K562 (cell line): ENCODE data around the gene CALCOCO2. TPM values are rescaled to one million over a fixed set of nuclear protein-coding genes. Genes with fewer than 3 reads are reported as not detected.

ENCODE experiments used
- ARID2 ChIP-seq: fragments of 450-650 bp; IDR thresholded peaks from 2 replicates; pipeline ENCODE4 v1.6.1; 2017; ENCODE audit warnings: antibody characterized with exemption, mild to moderate bottlenecking
- CC2D1A ChIP-seq: fragments of 450-650 bp; IDR thresholded peaks from 2 replicates; pipeline ENCODE4 v1.6.1; 2017; ENCODE audit warnings: mild to moderate bottlenecking
- CTBP1 ChIP-seq: fragments of 450-650 bp; IDR thresholded peaks from 2 replicates; pipeline ENCODE4 v1.6.1; 2016; ENCODE audit warnings: borderline replicate concordance
- EGR1 ChIP-seq: fragments of 450-650 bp; conservative IDR thresholded peaks from 2 replicates; pipeline ENCODE4 v1.6.1; 2017; ENCODE audit warnings: mild to moderate bottlenecking
- ESRRA ChIP-seq: fragments of 450-650 bp; IDR thresholded peaks from 2 replicates; pipeline ENCODE4 v1.6.1; 2014; ENCODE audit warnings: low read depth, mild to moderate bottlenecking, moderate library complexity, borderline replicate concordance
- KLF16 ChIP-seq: IDR thresholded peaks from 2 replicates; pipeline ENCODE4 v1.6.1; 2016; ENCODE audit warnings: antibody characterized with exemption
- RCOR1 ChIP-seq, 2 experiments: IDR thresholded peaks; 2 replicates each; pipeline ENCODE4 v1.6.1; 2012; ENCODE audit warnings: low read depth in 2 of 2, low read length in 2 of 2, borderline replicate concordance in 1 of 2, improper control_type of control experiment in 1 of 2
- SMC3 ChIP-seq: conservative IDR thresholded peaks from 2 replicates; pipeline ENCODE4 v1.6.1; 2011; ENCODE audit warnings: low read depth, low read length, improper control_type of control experiment; ENCODE audit not compliant: insufficient read depth
- SOX6 ChIP-seq: fragments of 450-650 bp; IDR thresholded peaks from 2 replicates; pipeline ENCODE4 v1.6.1; 2014; ENCODE audit warnings: mild to moderate bottlenecking
- SPI1 ChIP-seq: IDR thresholded peaks from 2 replicates; pipeline ENCODE4 v1.6.1; 2011; ENCODE audit warnings: low read depth, low read length, control low read depth, borderline replicate concordance
- STAG1 ChIP-seq: sonication (generic); formaldehyde crosslinking; IDR thresholded peaks from 2 replicates; pipeline ENCODE4 v1.5.0; 2020; ENCODE audit warnings: missing genetic modification reagents, borderline replicate concordance
- ZC3H4 ChIP-seq: sonication (generic); formaldehyde crosslinking; IDR thresholded peaks from 2 replicates; pipeline ENCODE4 v1.9.0; 2021; ENCODE audit warnings: missing genetic modification reagents, borderline replicate concordance
- ZNF12 ChIP-seq: sonication (generic); formaldehyde crosslinking; IDR thresholded peaks from 2 replicates; pipeline ENCODE4 v1.4.0; 2020; ENCODE audit warnings: mild to moderate bottlenecking, missing genetic modification reagents
- ZNF224 ChIP-seq: sonication (generic); formaldehyde crosslinking; IDR thresholded peaks from 2 replicates; pipeline ENCODE4 v1.8.0; 2022; ENCODE audit warnings: mild to moderate bottlenecking, missing genetic modification reagents
- ZNF24 ChIP-seq: fragments of 450-650 bp; IDR thresholded peaks from 2 replicates; pipeline ENCODE4 v1.6.1; 2016
- ZNF384 ChIP-seq: IDR thresholded peaks from 2 replicates; pipeline ENCODE4 v1.6.1; 2012; ENCODE audit warnings: low read depth, low read length, improper control_type of control experiment
- polyA plus RNA-seq, 8 experiments: library from polyadenylated mRNA; depleted of rRNA in 4 of 8; stranded (reverse) in 5 of 8; unstranded in 3 of 8; fragments of >200 nt; fragmentation: Nextera tagmentation in 2 of 8; fragmentation: Illumina TruSeq in 1 of 8; extraction: Ambion mirVana in 2 of 8; extraction: Trizol in 1 of 8; gene quantifications; 2 replicates each; pipeline versions ENCODE4 v1.2.1 to v1.2.3, GENCODE V29; 2011 to 2014; ENCODE audit warnings: inconsistent platforms in 1 of 8, missing spikeins in 1 of 8
- total RNA-seq, 7 experiments: library from RNA; depleted of rRNA in 6 of 7; stranded (reverse); fragments of >200 nt in 6 of 7; fragmentation: Illumina TruSeq in 2 of 7; extraction: Trizol in 2 of 7; gene quantifications; 2 replicates each; pipeline versions ENCODE4 v1.2.1 to v1.2.3, GENCODE V29; 2011 to 2021; ENCODE audit warnings: low replicate concordance in 1 of 7
- TF ChIP-seq, protein P1 (sequence below), 3 experiments: IDR thresholded peaks in 2 of 3; conservative IDR thresholded peaks in 1 of 3; 2 replicates each; pipeline ENCODE4 v1.5.1; 2011 to 2012; ENCODE audit warnings: low read length in 3 of 3, mild to moderate bottlenecking in 3 of 3, control low read depth in 2 of 3, improper control_type of control experiment in 1 of 3, inconsistent platforms in 1 of 3, low read depth in 1 of 3, mixed read lengths in 1 of 3, moderate library complexity in 1 of 3; ENCODE audit not compliant: insufficient read depth in 2 of 3
- TF ChIP-seq, protein P2 (sequence below): fragments of 250-450 bp; sonication (Bioruptor Pico); IDR thresholded peaks from 2 replicates; pipeline ENCODE4 v1.8.0; 2021; ENCODE audit warnings: mild to moderate bottlenecking, moderate library complexity
- TF ChIP-seq, protein P3 (sequence below): sonication (generic); formaldehyde crosslinking; IDR thresholded peaks from 2 replicates; pipeline ENCODE4 v1.8.0; 2022; ENCODE audit warnings: mild to moderate bottlenecking, missing genetic modification reagents
- TF ChIP-seq, protein P4 (sequence below): fragments of 450-650 bp; IDR thresholded peaks from 2 replicates; pipeline ENCODE4 v1.6.1; 2016

Gene CALCOCO2
- total and polyA plus RNA-seq, 9 of the 15 experiments (the other 6 are each of a cell fraction or from before 2014, with no cell fraction given) = 24.1 to 87.3 (median 67.5) TPM

DNA sequence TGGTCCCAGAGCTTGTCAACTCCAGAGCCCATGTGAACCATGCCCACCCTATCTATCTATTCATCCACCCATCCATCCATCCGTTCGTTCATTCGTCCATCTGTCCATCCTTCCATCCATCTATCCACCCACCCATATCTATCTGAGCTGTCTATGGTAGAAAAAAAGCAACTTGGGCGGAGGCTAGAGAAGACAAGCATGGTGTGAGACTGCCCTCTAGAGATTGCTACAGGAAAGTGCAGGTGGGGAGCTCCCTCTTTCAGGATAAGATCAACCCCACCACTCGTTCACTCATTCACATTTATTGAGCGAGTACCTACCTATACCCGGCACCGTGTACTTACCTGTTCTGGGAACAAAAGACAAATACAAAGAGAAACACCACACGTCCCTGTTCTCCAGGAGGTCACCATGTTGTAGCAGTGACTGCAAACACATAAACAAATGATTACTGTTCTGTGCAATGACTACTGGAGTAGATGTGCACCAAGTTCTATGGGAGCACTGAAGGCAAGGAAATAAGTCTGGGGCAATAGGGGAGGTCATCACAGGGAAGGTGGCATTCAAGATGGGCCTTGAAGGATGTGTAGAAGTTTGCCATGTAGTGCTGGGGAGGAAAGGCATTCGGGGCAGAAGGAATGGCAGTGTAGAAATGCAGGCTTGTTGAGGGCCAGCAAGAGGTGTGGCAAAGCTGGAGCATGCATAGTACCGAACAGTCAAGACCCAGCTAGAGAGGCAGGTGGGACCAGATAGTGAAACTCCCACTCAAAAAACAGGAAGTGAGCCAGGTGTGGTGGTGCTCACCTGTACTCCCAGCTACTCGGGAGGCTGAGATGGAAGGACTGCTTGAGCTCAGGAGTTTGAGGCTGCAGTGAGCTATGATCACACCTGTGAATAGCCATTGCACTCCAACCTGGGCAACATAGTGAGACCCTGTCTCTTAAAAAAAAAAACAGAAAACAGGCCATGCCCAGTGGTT, 48.4 kb downstream of the CALCOCO2 start (continued):
- TF ChIP-seq ESRRA = 0 out of 2 replicates have a peak, but pooled peaks have one; percentile 20
- TF ChIP-seq SPI1 = peak; percentile 57; the same call in 1 of the 2 replicates
- peak; percentile 94 for TF ChIP-seq ZNF384
- TF ChIP-seq, protein P1, sequence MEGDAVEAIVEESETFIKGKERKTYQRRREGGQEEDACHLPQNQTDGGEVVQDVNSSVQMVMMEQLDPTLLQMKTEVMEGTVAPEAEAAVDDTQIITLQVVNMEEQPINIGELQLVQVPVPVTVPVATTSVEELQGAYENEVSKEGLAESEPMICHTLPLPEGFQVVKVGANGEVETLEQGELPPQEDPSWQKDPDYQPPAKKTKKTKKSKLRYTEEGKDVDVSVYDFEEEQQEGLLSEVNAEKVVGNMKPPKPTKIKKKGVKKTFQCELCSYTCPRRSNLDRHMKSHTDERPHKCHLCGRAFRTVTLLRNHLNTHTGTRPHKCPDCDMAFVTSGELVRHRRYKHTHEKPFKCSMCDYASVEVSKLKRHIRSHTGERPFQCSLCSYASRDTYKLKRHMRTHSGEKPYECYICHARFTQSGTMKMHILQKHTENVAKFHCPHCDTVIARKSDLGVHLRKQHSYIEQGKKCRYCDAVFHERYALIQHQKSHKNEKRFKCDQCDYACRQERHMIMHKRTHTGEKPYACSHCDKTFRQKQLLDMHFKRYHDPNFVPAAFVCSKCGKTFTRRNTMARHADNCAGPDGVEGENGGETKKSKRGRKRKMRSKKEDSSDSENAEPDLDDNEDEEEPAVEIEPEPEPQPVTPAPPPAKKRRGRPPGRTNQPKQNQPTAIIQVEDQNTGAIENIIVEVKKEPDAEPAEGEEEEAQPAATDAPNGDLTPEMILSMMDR (IDR thresholded peaks at IDR 0.05 in 2 of 3, conservative IDR thresholded peaks at IDR 0.05 in 1 of 3; ENCODE audit: insufficient read depth in 2 of 3, low read depth in 1 of 3, low read length in 3 of 3) = peak; percentile 93 to 97 (median 97)
- TF ChIP-seq, protein P2, sequence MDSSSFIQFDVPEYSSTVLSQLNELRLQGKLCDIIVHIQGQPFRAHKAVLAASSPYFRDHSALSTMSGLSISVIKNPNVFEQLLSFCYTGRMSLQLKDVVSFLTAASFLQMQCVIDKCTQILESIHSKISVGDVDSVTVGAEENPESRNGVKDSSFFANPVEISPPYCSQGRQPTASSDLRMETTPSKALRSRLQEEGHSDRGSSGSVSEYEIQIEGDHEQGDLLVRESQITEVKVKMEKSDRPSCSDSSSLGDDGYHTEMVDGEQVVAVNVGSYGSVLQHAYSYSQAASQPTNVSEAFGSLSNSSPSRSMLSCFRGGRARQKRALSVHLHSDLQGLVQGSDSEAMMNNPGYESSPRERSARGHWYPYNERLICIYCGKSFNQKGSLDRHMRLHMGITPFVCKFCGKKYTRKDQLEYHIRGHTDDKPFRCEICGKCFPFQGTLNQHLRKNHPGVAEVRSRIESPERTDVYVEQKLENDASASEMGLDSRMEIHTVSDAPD = no peak
- peak; percentile 68; the same call in 1 of the 2 replicates for TF ChIP-seq ZNF24
- TF ChIP-seq RCOR1 (IDR thresholded peaks at IDR 0.05; ENCODE audit: borderline replicate concordance in 1 of 2, low read depth in 2 of 2, low read length in 2 of 2) = peak in 1 of 2 experiments; percentile 15; a peak in 1 of 4 replicates
- no peak for TF ChIP-seq ZNF224 (CRISPR knock-in tag)
- TF ChIP-seq STAG1 = peak; percentile 90; the same call in 1 of the 2 replicates
- peak; percentile 86 for TF ChIP-seq ARID2
- TF ChIP-seq CTBP1 = peak; percentile 20; the same call in 1 of the 2 replicates
- peak; percentile 49 for TF ChIP-seq EGR1
- TF ChIP-seq CC2D1A = peak; percentile 79
- TF ChIP-seq KLF16 = peak; percentile 61; the same call in 1 of the 2 replicates
- TF ChIP-seq, protein P3, sequence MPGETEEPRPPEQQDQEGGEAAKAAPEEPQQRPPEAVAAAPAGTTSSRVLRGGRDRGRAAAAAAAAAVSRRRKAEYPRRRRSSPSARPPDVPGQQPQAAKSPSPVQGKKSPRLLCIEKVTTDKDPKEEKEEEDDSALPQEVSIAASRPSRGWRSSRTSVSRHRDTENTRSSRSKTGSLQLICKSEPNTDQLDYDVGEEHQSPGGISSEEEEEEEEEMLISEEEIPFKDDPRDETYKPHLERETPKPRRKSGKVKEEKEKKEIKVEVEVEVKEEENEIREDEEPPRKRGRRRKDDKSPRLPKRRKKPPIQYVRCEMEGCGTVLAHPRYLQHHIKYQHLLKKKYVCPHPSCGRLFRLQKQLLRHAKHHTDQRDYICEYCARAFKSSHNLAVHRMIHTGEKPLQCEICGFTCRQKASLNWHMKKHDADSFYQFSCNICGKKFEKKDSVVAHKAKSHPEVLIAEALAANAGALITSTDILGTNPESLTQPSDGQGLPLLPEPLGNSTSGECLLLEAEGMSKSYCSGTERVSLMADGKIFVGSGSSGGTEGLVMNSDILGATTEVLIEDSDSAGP = no peak
- TF ChIP-seq SMC3 = peak; percentile 95
- peak; percentile 17; the same call in 1 of the 2 replicates for TF ChIP-seq SOX6
- TF ChIP-seq, protein P4, sequence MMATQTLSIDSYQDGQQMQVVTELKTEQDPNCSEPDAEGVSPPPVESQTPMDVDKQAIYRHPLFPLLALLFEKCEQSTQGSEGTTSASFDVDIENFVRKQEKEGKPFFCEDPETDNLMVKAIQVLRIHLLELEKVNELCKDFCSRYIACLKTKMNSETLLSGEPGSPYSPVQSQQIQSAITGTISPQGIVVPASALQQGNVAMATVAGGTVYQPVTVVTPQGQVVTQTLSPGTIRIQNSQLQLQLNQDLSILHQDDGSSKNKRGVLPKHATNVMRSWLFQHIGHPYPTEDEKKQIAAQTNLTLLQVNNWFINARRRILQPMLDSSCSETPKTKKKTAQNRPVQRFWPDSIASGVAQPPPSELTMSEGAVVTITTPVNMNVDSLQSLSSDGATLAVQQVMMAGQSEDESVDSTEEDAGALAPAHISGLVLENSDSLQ = peak; percentile 35; the same call in 1 of the 2 replicates
- no peak for TF ChIP-seq ZC3H4 (CRISPR knock-in tag)
- TF ChIP-seq ZNF12 (CRISPR knock-in tag) = no peak
